ENCODE data around the gene TRIM9. TPM values are rescaled to one million over a fixed set of nuclear protein-coding genes. Genes with fewer than 3 reads are reported as not detected.

Gene TRIM9
- total RNA-seq: 10 to 100 TPM in 1 of 2 donors, 1 to 10 TPM in 1; 4.7 to 12.4 TPM

GRCh38 chr14:51094901-51095853 is at the start of gene TRIM9:
Gene TRIM9 (minus strand): TSS chr14:51095105. CDS start chr14:51094939, 166 bp downstream.

GRCh38 chr14:50943943-50944646 is 150.8 kb downstream of the TRIM9 start, which contains the start of gene PYGL:
Gene PYGL (minus strand): TSS chr14:50944483. CDS start chr14:50944403, 80 bp downstream.

Other genes with a start within 250 kb of the TRIM9 start
- gene ABHD12B, start 223.1 kb downstream of the TRIM9 start, total RNA-seq: not detected
- gene PYGL, start 150.6 kb downstream of the TRIM9 start, total RNA-seq: 100 to 1,000 TPM; 117 to 265 TPM
- gene TMX1, start 145.1 kb upstream of the TRIM9 start, total RNA-seq: 10 to 100 TPM; 52.0 to 98.2 TPM